Small intestine (tissue), 7 donors: Measurements from ENCODE around the gene HTR4. TPM values are rescaled to one million over a fixed set of nuclear protein-coding genes. Genes with fewer than 3 reads are reported as not detected.
A peak's percentile ranks its signal among the peaks of the same experiment; 100 is the strongest.

Source experiments
- DNase-seq, 2 donors: peaks; one replicate each; pipeline versions ENCODE4 v3.0.0 to v3.0.0-alpha.2; 2013
- FAIRE-seq: peaks from 2 replicates; lab custom pipeline; 2012; peaks lifted over from hg19 to GRCh38; lab: Jason Lieb, UNC
- H3K27ac ChIP-seq, 3 donors: one replicate each; pipeline ENCODE4 v1.5.1; 2013; ENCODE audit warnings: low read length in 2 of 3, mild to moderate bottlenecking in 2 of 3, control low read depth in 1 of 3, inconsistent platforms in 1 of 3, low read depth in 1 of 3, moderate library complexity in 1 of 3
- H3K27me3 ChIP-seq, 3 donors: one replicate each; pipeline ENCODE4 v1.6.1; 2013; ENCODE audit warnings: low read length in 3 of 3, inconsistent platforms in 1 of 3; ENCODE audit not compliant: control insufficient read depth in 3 of 3, insufficient read depth in 3 of 3
- H3K36me3 ChIP-seq, 3 donors: one replicate each; pipeline ENCODE4 v1.6.1; 2013; ENCODE audit warnings: low read length in 3 of 3, inconsistent platforms in 1 of 3, low read depth in 1 of 3, mild to moderate bottlenecking in 1 of 3, moderate library complexity in 1 of 3; ENCODE audit not compliant: control insufficient read depth in 3 of 3, insufficient read depth in 2 of 3
- H3K4me1 ChIP-seq, 3 donors: one replicate each; pipeline ENCODE4 v1.6.1; 2013; ENCODE audit warnings: low read length in 2 of 3, inconsistent platforms in 1 of 3, low read depth in 1 of 3, mild to moderate bottlenecking in 1 of 3, moderate library complexity in 1 of 3; ENCODE audit not compliant: control insufficient read depth in 3 of 3, insufficient read depth in 2 of 3
- H3K4me3 ChIP-seq, 3 donors: one replicate each; pipeline ENCODE4 v1.5.1; 2013; ENCODE audit warnings: low read length in 3 of 3, control low read depth in 1 of 3, inconsistent platforms in 1 of 3, low read depth in 1 of 3, mild to moderate bottlenecking in 1 of 3, moderate library complexity in 1 of 3
- H3K9me3 ChIP-seq, 2 donors: one replicate each; pipeline ENCODE4 v1.6.1; 2013; ENCODE audit warnings: low read depth in 1 of 2, low read length in 1 of 2; ENCODE audit not compliant: control insufficient read depth in 2 of 2, insufficient read depth in 1 of 2
- WGBS, 3 donors: extraction: QIAGEN DNeasy Blood & Tissue Kit; methylation state at CpG; one replicate each; pipeline ENCODE4 v1.1.7; 2013; 5-methylcytosine and 5-hydroxymethylcytosine counted together
- polyA plus RNA-seq, 4 donors: library from polyadenylated mRNA; stranded (reverse) in 3 of 4; unstranded in 1 of 4; fragments of 200-250 nt in 3 of 4; fragments of 120-200 nt in 1 of 4; gene quantifications; one replicate each; pipeline versions ENCODE4 v1.2.1 to v1.2.3, GENCODE V29; 2013
- donor health status: healthy with polysubstance abuse.
- donor health status: control.
- donor health status: control.
- donor health status: Bipolar disorder and iron deficiency.
- donor health status: healthy.

Gene HTR4
- polyA plus RNA-seq, 4 donors = 1.6 to 8.7 (median 4.2) TPM

DNA sequence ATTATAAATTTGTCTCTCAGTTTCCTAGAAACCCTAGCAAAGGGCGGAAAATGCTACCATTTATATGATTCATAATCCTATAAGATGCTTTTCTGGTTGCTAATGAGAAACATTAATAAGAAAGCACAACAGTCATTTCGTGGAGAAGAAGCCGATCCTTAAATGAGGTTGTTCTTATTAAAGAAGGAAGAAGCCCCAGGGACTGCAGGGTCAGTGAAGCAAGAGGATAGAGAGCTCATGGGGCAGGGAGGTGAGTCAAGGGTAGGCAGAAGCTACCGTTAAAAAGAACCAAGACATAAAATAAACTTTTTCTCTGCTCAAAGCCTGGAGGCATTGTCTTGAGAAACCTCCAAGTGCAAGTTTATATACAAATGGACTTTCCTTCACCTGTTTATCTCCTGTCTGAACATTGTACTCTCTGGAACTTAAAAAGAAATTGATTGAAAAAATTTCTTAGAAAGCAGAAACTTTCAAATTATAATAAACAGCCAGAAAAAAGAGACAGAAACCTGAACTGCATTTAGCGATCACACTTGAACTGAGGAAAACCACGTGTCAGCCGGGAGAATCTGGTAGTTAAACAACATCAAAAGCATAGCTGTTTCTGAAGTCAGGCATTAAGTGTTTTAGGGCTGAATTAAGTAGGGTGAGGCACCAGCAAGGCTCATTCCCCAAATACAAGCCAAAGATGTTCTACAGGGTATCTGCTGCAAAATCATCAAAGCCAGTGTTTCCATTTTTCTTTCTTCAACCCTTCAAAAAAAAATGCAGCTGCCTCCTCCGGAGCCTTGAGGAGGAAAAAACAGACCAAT is 21.9 kb downstream of the HTR4 start:
- no peaks in the 10 kb centered on the region for H3K27me3 ChIP-seq
- peak in 1 of 2 donors; percentile 36 for DNase-seq
- no peaks in the 10 kb centered on the region for H3K36me3 ChIP-seq
- H3K27ac ChIP-seq = no peak overlapping the region
- no peaks in the 10 kb centered on the region for H3K9me3 ChIP-seq
- no peak for FAIRE-seq
- peaks cover 3 to 13% (median 8%) of the 10 kb centered on the region in 3 donors for H3K4me1 ChIP-seq
- whole genome bisulfite sequencing, 3 donors = 36 to 40% (median 37%) methylated on average over 8 of the region's 8 CpGs
- H3K4me3 ChIP-seq = no peak overlapping the region

DNA sequence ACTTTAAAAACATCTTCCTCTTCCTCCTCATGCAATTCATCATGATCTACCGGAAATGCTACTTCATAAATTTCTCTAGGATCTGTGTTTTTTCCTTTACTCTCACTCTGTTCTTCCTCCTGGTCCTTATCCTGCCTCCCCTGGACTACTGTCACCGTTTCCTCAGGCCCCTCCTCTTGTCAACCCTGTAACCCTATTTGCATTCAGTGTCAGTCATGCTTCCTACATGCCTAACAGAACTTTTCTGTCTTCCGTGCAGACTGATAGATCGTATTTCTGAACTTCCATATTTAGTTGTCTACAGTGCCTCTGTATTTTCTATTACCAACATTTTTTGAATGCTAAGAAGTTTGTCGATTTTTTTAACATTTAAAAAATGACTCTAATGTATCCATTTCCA is 27.3 kb downstream of the HTR4 start:
- DNase-seq (no peak), FAIRE-seq (no peak)
- WGBS, 3 donors = 60 to 75% (median 69%) methylated on average over 5 of the region's 5 CpGs
- Histone ChIP-seq H3K27ac (no peak overlapping the region), H3K4me3 (no peak overlapping the region), H3K36me3 (no peaks in the 10 kb centered on the region), H3K4me1 (peaks cover 2 to 16% (median 2%) of the 10 kb centered on the region in 3 donors), H3K9me3 (no peaks in the 10 kb centered on the region), H3K27me3 (no peaks in the 10 kb centered on the region)

DNA sequence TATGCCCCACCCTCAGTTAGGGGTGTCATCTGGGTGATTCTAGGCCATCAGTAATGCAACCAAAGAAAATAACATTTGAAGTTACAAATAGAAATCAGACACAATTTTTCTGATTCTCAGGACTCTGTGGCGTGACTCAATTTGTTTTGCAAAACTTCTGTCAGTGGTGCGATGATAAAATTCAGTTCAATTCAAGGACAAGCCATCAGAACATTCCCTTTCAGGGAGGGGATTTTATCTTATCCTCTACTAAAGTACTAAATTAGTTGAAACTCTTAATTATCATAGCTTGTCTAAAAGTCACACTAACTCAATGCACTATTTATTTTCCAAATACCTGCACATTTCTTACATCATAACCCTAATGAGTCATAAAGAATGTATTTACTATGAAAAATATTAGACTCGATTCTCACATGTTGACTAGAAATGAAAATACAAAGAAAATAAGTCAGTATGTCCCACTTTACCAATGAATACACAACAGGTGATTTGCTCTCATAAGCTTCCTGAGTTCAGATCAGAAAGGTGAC is 28.2 kb downstream of the HTR4 start:
- Histone ChIP-seq H3K36me3 (no peaks in the 10 kb centered on the region), H3K27ac (no peak overlapping the region), H3K27me3 (no peaks in the 10 kb centered on the region), H3K9me3 (no peaks in the 10 kb centered on the region), H3K4me3 (no peak overlapping the region), H3K4me1 (peaks cover 5 to 22% (median 7%) of the 10 kb centered on the region in 3 donors)
- no peak for FAIRE-seq
- DNase-seq = no peak
- 70 to 82% (median 76%) methylated on average over 3 of the region's 3 CpGs for WGBS, 3 donors

DNA sequence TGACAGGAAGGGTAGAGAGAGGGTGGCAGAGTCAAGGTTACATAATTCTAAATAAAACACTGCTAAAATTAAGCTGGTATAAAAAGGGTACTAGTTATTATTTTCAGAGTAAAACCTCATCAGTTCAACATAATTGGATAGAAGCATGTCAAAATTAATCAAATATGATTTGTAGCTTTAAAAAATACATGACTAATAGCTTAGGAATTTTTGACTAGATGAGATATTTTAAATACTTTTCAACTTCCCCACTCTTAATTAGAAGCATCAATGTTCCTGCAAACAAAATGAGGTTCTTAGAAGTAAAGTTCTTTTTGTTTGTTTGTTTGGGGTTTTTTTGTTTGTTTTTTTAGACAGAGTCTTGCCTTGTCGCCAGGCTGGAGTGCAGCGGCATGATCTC is 29.1 kb downstream of the HTR4 start:
- H3K4me3 ChIP-seq = no peak overlapping the region
- H3K9me3 ChIP-seq = no peaks in the 10 kb centered on the region
- no peak for DNase-seq
- peaks cover 7 to 23% (median 8%) of the 10 kb centered on the region in 3 donors for H3K4me1 ChIP-seq
- 90 to 92% (median 91%) methylated on average over 2 of the region's 2 CpGs for WGBS, 3 donors
- no peaks in the 10 kb centered on the region for H3K27me3 ChIP-seq
- H3K36me3 ChIP-seq = no peaks in the 10 kb centered on the region
- no peak overlapping the region for H3K27ac ChIP-seq
- no peak for FAIRE-seq

DNA sequence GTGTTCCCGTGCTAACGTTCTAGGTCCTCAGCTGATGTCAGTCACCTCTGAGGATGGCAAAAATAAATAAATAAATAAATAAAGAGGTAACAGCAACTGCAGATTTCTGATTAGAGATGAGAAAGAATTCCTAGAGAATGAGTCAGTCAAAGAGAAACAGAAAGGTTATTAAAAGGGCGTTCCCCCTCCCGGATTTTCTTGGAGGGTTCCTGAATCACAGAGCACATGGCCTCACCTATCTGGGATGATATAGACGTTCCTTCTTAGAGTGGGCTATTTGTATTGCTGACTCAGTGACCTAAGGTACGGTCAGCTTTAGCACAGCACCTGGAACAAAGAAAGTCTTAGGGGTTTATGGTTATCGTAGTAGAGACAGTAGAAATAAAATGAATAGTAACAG is 30.6 kb downstream of the HTR4 start:
- no peaks in the 10 kb centered on the region for H3K27me3 ChIP-seq
- H3K9me3 ChIP-seq = no peaks in the 10 kb centered on the region
- FAIRE-seq (no peak), DNase-seq (peak; percentile 65 to 80)
- H3K4me1 ChIP-seq = peaks cover 7 to 23% (median 8%) of the 10 kb centered on the region in 3 donors
- H3K36me3 ChIP-seq = no peaks in the 10 kb centered on the region
- no peak overlapping the region for H3K4me3 ChIP-seq
- peak overlapping the region in 1 of 3 donors; percentile 50 for H3K27ac ChIP-seq
- 15 to 54% (median 38%) methylated on average over 7 of the region's 7 CpGs for WGBS, 3 donors

DNA sequence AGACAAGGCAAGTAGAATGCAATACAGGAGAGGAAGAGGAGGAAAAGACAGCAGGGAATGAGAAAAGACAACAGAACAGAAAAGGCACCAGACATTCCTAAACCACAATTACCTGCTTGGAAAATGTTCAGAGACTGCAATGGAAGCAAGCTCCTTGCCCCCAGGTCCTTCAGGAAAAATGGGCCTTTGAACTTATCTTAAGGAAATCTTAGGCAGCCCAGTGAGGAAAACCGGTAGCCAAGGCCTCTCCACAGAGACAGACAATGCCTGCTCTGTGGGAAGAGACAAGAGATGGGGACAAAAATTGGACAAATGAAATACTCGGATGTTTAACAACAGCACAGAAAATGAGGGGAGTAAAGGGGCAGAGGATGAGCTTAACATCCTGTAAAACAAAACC is 31.2 kb downstream of the HTR4 start:
- FAIRE-seq = no peak
- 14 to 51% (median 49%) methylated on average over 2 of the region's 2 CpGs for WGBS, 3 donors

DNA sequence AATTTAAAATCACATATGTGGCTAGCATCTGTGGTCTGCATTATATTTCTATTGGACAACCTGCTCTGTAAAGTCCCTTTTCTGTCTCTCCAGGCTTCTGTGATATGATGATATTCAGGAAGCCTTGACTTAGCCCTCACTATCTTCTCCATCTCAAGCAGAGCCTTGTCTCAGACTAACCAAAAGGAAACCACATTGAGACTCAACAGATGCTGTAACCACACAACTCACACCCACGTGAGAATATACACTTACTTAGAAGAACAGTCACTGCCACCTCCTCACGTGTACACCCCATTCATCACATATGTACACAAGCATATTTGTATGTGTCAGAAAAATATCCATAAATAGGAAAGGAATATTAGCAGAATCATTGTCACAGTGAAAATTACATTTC is 33.6 kb downstream of the HTR4 start:
- 26 to 37% (median 29%) methylated on average over 2 of the region's 2 CpGs for WGBS, 3 donors
- no peak for FAIRE-seq

More for the DNA sequence above, 31.2 kb downstream of the HTR4 start:
- no peaks in the 10 kb centered on the region for H3K9me3 ChIP-seq
- no peaks in the 10 kb centered on the region for H3K27me3 ChIP-seq
- peak in 1 of 2 donors; percentile 27 for DNase-seq
- H3K27ac ChIP-seq = peak overlapping the region; percentile 2 to 50 (median 7)
- no peak overlapping the region for H3K4me3 ChIP-seq
- peaks cover 7 to 23% (median 8%) of the 10 kb centered on the region in 3 donors for H3K4me1 ChIP-seq
- H3K36me3 ChIP-seq = no peaks in the 10 kb centered on the region

DNA sequence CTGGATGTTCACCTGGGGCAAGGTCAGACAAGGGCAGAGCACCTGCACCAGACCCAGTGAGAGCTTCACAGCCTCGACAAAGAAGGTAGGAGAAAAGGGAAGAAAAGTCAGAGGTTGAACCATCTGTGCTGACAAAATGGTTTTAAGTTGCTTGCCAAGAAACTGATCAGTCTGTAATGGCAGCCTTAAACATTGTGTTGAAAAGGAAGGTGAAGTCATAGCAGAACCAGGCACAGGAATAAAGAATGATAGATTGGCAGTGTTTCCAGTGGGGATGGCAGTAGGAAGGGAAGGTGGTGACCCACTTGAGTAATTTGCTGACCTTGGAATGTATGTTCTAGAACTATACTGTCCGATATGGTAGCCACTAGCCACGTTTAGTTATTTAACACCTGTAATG is 34.2 kb downstream of the HTR4 start:
- Histone ChIP-seq H3K27ac (no peak overlapping the region), H3K27me3 (no peaks in the 10 kb centered on the region), H3K4me3 (no peak overlapping the region), H3K4me1 (peaks cover 7 to 23% (median 8%) of the 10 kb centered on the region in 3 donors), H3K36me3 (no peaks in the 10 kb centered on the region), H3K9me3 (no peaks in the 10 kb centered on the region)
- DNase-seq (no peak), FAIRE-seq (no peak)
- WGBS, 3 donors = 66 to 83% (median 76%) methylated on average over 3 of the region's 3 CpGs

More for the DNA sequence above, 33.6 kb downstream of the HTR4 start:
- H3K9me3 ChIP-seq = no peaks in the 10 kb centered on the region
- H3K4me1 ChIP-seq = peaks cover 7 to 23% (median 8%) of the 10 kb centered on the region in 3 donors
- no peak overlapping the region for H3K4me3 ChIP-seq
- peak in 1 of 2 donors; percentile 60 for DNase-seq
- H3K27me3 ChIP-seq = no peaks in the 10 kb centered on the region
- H3K36me3 ChIP-seq = no peaks in the 10 kb centered on the region
- no peak overlapping the region for H3K27ac ChIP-seq
